HEK293 (cell line): ENCODE results near the gene PYHIN1.

Experiments
- CTCF ChIA-PET: fragments of 350-600 bp; formaldehyde crosslinking; extraction: SDS; loops from one replicate; lab custom pipeline; 2021; ENCODE audit warnings: antibody characterized with exemption; lab: Yijun Ruan, JAX
- POLR2A ChIA-PET: fragments of 300-600 bp; formaldehyde crosslinking; extraction: SDS; loops from one replicate; lab custom pipeline; 2020; ENCODE audit warnings: antibody characterized with exemption, inconsistent platforms; lab: Yijun Ruan, JAX
- H3K27ac ChIP-seq: fragments of 200-500 bp; sonication (Bioruptor generic); 2 replicates; pipeline ENCODE4 v1.5.1; 2014; ENCODE audit warnings: low read depth, low read length, control low read depth, inconsistent platforms; ENCODE audit errors: extremely low read depth
- H3K36me3 ChIP-seq, 2 experiments: fragments of 200-500 bp in 1 of 2; sonication (Bioruptor generic) in 1 of 2; 1 replicate in 1 of 2; 2 replicates in 1 of 2; pipeline ENCODE4 v1.5.1; 2014 to 2017; ENCODE audit warnings: inconsistent platforms in 2 of 2, low read length in 2 of 2; ENCODE audit not compliant: control insufficient read depth in 2 of 2, insufficient read depth in 1 of 2
- H3K4me1 ChIP-seq: fragments of 200-500 bp; sonication (Bioruptor generic); 2 replicates; pipeline ENCODE4 v1.5.1; 2014; ENCODE audit warnings: mild to moderate bottlenecking, low read length, inconsistent platforms; ENCODE audit not compliant: control insufficient read depth, insufficient read depth
- H3K4me3 ChIP-seq: 2 replicates; pipeline ENCODE4 v1.5.1; 2011; ENCODE audit warnings: low read depth, mild to moderate bottlenecking, control low read depth, low read length, moderate library complexity
- H3K9me3 ChIP-seq: fragments of 200-500 bp; sonication (Bioruptor generic); 2 replicates; pipeline ENCODE4 v1.5.1; 2014; ENCODE audit warnings: low read depth, low read length, inconsistent platforms; ENCODE audit not compliant: control insufficient read depth, insufficient read depth
- BCL11B ChIP-seq: fragments of 450-650 bp; formaldehyde crosslinking; IDR thresholded peaks from 2 replicates; pipeline ENCODE4 v1.5.1; 2016; ENCODE audit warnings: low read depth, missing biosample characterization, missing genetic modification characterization
- HOXD13 ChIP-seq: sonication (generic); formaldehyde crosslinking; IDR thresholded peaks from 2 replicates; pipeline ENCODE4 v1.8.0; 2022; ENCODE audit warnings: missing genetic modification reagents, borderline replicate concordance
- KLF1 ChIP-seq: fragments of 450-650 bp; formaldehyde crosslinking; IDR thresholded peaks from 2 replicates; pipeline ENCODE4 v1.5.1; 2016; ENCODE audit warnings: missing biosample characterization, missing genetic modification characterization
- ZNF132 ChIP-seq: fragments of 450-650 bp; formaldehyde crosslinking; IDR thresholded peaks from 2 replicates; pipeline ENCODE4 v1.5.1; 2017; ENCODE audit warnings: missing biosample characterization, missing genetic modification characterization, borderline replicate concordance
- ZNF140 ChIP-seq: fragments of 450-650 bp; formaldehyde crosslinking; IDR thresholded peaks from 2 replicates; pipeline ENCODE4 v1.5.1; 2016; ENCODE audit warnings: missing biosample characterization, missing genetic modification characterization
- ZNF211 ChIP-seq: fragments of 450-650 bp; formaldehyde crosslinking; IDR thresholded peaks from 2 replicates; pipeline ENCODE4 v1.5.1; 2016; ENCODE audit warnings: low read depth, missing biosample characterization, missing genetic modification characterization
- ZNF24 ChIP-seq: fragments of 450-650 bp; formaldehyde crosslinking; IDR thresholded peaks from 2 replicates; pipeline ENCODE4 v1.5.1; 2016; ENCODE audit warnings: missing biosample characterization, missing genetic modification characterization
- ZNF274 ChIP-seq, 2 experiments: fragments of 200-500 bp in 1 of 2; fragments of 450-650 bp in 1 of 2; sonication (Bioruptor generic) in 1 of 2; formaldehyde crosslinking in 1 of 2; IDR thresholded peaks; 2 replicates each; pipeline versions ENCODE4 v1.5.1 to v1.6.1; 2014 to 2016; ENCODE audit warnings: borderline replicate concordance in 1 of 2, inconsistent platforms in 1 of 2, low read length in 1 of 2, missing biosample characterization in 1 of 2, missing genetic modification characterization in 1 of 2
- ZNF37A ChIP-seq: fragments of 450-650 bp; IDR thresholded peaks from 2 replicates; pipeline ENCODE4 v1.5.1; 2018; ENCODE audit warnings: missing biosample characterization, missing genetic modification characterization
- ZNF426 ChIP-seq: fragments of 450-650 bp; formaldehyde crosslinking; IDR thresholded peaks from 2 replicates; pipeline ENCODE4 v1.5.1; 2017; ENCODE audit warnings: missing biosample characterization, missing genetic modification characterization, mild to moderate bottlenecking, inconsistent platforms, moderate library complexity
- ZNF530 ChIP-seq: fragments of 450-650 bp; formaldehyde crosslinking; IDR thresholded peaks from 2 replicates; pipeline ENCODE4 v1.5.1; 2016; ENCODE audit warnings: low read depth, missing biosample characterization, missing genetic modification characterization
- ZNF544 ChIP-seq: fragments of 450-650 bp; formaldehyde crosslinking; IDR thresholded peaks from 2 replicates; pipeline ENCODE4 v1.5.0; 2017; ENCODE audit warnings: missing biosample characterization, missing genetic modification characterization
- ZNF548 ChIP-seq: fragments of 450-650 bp; formaldehyde crosslinking; IDR thresholded peaks from 2 replicates; pipeline ENCODE4 v1.5.1; 2016; ENCODE audit warnings: missing biosample characterization, missing genetic modification characterization
- ZNF747 ChIP-seq: fragments of 450-650 bp; formaldehyde crosslinking; IDR thresholded peaks from 2 replicates; pipeline ENCODE4 v1.5.1; 2016; ENCODE audit warnings: missing biosample characterization, missing genetic modification characterization
- ZNF776 ChIP-seq: fragments of 450-650 bp; formaldehyde crosslinking; IDR thresholded peaks from 2 replicates; pipeline ENCODE4 v1.5.0; 2017; ENCODE audit warnings: missing biosample characterization, missing genetic modification characterization, borderline replicate concordance
- TF ChIP-seq, protein P1 (sequence below): fragments of 450-650 bp; formaldehyde crosslinking; IDR thresholded peaks from 2 replicates; pipeline ENCODE4 v1.5.1; 2017; ENCODE audit warnings: missing biosample characterization, missing genetic modification characterization
- TF ChIP-seq, protein P2 (sequence below): fragments of 450-650 bp; formaldehyde crosslinking; IDR thresholded peaks from 2 replicates; pipeline ENCODE4 v1.5.1; 2016; ENCODE audit warnings: missing biosample characterization, missing genetic modification characterization, borderline replicate concordance
- TF ChIP-seq, protein P3 (sequence below): fragments of 450-650 bp; formaldehyde crosslinking; IDR thresholded peaks from 2 replicates; pipeline ENCODE4; 2016; ENCODE audit warnings: missing biosample characterization, missing genetic modification characterization
- TF ChIP-seq, protein P4 (sequence below): fragments of 450-650 bp; formaldehyde crosslinking; IDR thresholded peaks from 2 replicates; pipeline ENCODE4 v1.5.1; 2016; ENCODE audit warnings: missing biosample characterization, missing genetic modification characterization
- TF ChIP-seq, protein P5 (sequence below): fragments of 450-650 bp; formaldehyde crosslinking; IDR thresholded peaks from 2 replicates; pipeline ENCODE4 v1.5.1; 2016; ENCODE audit warnings: missing biosample characterization, missing genetic modification characterization
- TF ChIP-seq, protein P6 (sequence below): fragments of 450-650 bp; formaldehyde crosslinking; IDR thresholded peaks from 2 replicates; pipeline ENCODE4 v1.5.1; 2016; ENCODE audit warnings: missing biosample characterization, missing genetic modification characterization
- TF ChIP-seq, protein P7 (sequence below): fragments of 450-650 bp; formaldehyde crosslinking; IDR thresholded peaks from 2 replicates; pipeline ENCODE4 v1.5.1; 2016; ENCODE audit warnings: missing biosample characterization, missing genetic modification characterization

The PYHIN1 gene

DNA sequence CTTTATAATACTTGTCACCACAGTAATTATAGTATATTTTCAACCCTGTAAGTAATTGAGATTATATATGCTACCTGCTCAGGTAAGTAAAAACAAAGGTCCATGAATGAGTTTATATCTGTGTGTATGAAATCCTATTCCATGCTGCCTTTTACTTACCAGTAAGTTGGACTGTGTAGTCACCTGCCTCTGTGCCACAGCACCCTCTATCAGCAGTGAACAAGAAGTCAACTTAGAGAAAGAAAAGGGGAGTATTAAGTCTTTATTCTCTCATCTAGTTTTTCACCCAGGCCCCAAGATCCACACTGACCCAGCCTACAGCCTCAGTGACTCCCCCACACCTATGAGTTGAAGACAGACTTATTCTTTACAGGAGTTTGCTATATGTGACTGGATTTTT, 41.5 kb downstream of the PYHIN1 start:
- ChIA-PET CTCF (no interaction called here), POLR2A (no interaction called here)
- no peaks in the 10 kb centered on the region for H3K4me1 ChIP-seq
- H3K27ac ChIP-seq: no peak overlapping the region
- H3K36me3 ChIP-seq: no peaks in the 10 kb centered on the region
- no peaks in the 10 kb centered on the region for H3K9me3 ChIP-seq
- TF ChIP-seq, protein P1, sequence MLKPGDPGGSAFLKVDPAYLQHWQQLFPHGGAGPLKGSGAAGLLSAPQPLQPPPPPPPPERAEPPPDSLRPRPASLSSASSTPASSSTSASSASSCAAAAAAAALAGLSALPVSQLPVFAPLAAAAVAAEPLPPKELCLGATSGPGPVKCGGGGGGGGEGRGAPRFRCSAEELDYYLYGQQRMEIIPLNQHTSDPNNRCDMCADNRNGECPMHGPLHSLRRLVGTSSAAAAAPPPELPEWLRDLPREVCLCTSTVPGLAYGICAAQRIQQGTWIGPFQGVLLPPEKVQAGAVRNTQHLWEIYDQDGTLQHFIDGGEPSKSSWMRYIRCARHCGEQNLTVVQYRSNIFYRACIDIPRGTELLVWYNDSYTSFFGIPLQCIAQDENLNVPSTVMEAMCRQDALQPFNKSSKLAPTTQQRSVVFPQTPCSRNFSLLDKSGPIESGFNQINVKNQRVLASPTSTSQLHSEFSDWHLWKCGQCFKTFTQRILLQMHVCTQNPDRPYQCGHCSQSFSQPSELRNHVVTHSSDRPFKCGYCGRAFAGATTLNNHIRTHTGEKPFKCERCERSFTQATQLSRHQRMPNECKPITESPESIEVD: no peak
- no peak for TF ChIP-seq KLF1 (tag by site-specific recombination)
- TF ChIP-seq, protein P2, sequence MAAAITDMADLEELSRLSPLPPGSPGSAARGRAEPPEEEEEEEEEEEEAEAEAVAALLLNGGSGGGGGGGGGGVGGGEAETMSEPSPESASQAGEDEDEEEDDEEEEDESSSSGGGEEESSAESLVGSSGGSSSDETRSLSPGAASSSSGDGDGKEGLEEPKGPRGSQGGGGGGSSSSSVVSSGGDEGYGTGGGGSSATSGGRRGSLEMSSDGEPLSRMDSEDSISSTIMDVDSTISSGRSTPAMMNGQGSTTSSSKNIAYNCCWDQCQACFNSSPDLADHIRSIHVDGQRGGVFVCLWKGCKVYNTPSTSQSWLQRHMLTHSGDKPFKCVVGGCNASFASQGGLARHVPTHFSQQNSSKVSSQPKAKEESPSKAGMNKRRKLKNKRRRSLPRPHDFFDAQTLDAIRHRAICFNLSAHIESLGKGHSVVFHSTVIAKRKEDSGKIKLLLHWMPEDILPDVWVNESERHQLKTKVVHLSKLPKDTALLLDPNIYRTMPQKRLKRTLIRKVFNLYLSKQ (tag by site-specific recombination): no peak
- TF ChIP-seq BCL11B: no peak
- no peak for TF ChIP-seq ZNF37A
- no peak for TF ChIP-seq ZNF548 (tag by site-specific recombination)
- TF ChIP-seq ZNF747: no peak
- TF ChIP-seq, protein P3, sequence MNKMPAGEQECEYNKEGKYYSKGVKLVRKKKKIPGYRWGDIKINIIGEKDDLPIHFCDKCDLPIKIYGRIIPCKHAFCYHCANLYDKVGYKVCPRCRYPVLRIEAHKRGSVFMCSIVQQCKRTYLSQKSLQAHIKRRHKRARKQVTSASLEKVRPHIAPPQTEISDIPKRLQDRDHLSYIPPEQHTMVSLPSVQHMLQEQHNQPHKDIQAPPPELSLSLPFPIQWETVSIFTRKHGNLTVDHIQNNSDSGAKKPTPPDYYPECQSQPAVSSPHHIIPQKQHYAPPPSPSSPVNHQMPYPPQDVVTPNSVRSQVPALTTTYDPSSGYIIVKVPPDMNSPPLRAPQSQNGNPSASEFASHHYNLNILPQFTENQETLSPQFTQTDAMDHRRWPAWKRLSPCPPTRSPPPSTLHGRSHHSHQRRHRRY: no peak
- no peak for TF ChIP-seq ZNF140 (tag by site-specific recombination)
- TF ChIP-seq, protein P4, sequence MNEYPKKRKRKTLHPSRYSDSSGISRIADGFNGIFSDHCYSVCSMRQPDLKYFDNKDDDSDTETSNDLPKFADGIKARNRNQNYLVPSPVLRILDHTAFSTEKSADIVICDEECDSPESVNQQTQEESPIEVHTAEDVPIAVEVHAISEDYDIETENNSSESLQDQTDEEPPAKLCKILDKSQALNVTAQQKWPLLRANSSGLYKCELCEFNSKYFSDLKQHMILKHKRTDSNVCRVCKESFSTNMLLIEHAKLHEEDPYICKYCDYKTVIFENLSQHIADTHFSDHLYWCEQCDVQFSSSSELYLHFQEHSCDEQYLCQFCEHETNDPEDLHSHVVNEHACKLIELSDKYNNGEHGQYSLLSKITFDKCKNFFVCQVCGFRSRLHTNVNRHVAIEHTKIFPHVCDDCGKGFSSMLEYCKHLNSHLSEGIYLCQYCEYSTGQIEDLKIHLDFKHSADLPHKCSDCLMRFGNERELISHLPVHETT (tag by site-specific recombination): no peak
- TF ChIP-seq, protein P5, sequence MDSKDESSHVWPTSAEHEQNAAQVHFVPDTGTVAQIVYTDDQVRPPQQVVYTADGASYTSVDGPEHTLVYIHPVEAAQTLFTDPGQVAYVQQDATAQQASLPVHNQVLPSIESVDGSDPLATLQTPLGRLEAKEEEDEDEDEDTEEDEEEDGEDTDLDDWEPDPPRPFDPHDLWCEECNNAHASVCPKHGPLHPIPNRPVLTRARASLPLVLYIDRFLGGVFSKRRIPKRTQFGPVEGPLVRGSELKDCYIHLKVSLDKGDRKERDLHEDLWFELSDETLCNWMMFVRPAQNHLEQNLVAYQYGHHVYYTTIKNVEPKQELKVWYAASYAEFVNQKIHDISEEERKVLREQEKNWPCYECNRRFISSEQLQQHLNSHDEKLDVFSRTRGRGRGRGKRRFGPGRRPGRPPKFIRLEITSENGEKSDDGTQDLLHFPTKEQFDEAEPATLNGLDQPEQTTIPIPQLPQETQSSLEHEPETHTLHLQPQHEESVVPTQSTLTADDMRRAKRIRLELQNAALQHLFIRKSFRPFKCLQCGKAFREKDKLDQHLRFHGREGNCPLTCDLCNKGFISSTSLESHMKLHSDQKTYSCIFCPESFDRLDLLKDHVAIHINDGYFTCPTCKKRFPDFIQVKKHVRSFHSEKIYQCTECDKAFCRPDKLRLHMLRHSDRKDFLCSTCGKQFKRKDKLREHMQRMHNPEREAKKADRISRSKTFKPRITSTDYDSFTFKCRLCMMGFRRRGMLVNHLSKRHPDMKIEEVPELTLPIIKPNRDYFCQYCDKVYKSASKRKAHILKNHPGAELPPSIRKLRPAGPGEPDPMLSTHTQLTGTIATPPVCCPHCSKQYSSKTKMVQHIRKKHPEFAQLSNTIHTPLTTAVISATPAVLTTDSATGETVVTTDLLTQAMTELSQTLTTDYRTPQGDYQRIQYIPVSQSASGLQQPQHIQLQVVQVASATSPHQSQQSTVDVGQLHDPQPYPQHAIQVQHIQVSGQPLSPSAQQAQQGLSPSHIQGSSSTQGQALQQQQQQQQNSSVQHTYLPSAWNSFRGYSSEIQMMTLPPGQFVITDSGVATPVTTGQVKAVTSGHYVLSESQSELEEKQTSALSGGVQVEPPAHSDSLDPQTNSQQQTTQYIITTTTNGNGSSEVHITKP (tag by site-specific recombination): no peak
- no peak for TF ChIP-seq ZNF776 (tag by site-specific recombination)
- TF ChIP-seq ZNF211 (tag by site-specific recombination): no peak
- no peak for TF ChIP-seq ZNF426 (tag by site-specific recombination)
- no peak for TF ChIP-seq ZNF530 (tag by site-specific recombination)
- H3K4me3 ChIP-seq: no peak overlapping the region

DNA sequence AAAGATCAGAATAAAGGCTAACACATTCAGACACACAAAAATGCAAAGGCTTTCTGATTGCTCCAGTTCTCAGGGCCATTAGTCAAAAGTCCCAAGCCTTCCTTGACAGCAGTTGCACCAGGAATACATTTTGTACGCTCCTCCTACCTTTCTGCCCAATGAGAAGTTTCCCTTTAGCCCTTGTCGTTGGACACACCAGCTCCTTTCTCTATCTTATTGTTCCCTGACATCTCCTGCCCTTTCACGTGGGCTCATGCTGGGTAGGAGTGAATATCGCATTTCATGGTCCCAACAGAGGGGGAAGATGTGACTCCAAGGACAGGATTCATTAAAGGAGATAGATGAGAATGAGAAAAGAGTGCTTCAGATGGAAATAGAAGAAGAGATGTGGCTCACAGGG, 44.9 kb downstream of the PYHIN1 start:
- Histone ChIP-seq H3K27ac (no peak overlapping the region), H3K4me1 (no peaks in the 10 kb centered on the region), H3K4me3 (no peak overlapping the region), H3K36me3 (no peaks in the 10 kb centered on the region), H3K9me3 (no peaks in the 10 kb centered on the region)
- POLR2A ChIA-PET: no interaction called here
- CTCF ChIA-PET: interaction anchor here (1.2 kb wide), 1 partner anchor 22 kb away, joined by 4 read pairs; no protein-coding TSS in a partner anchor
- no peak for TF ChIP-seq HOXD13 (CRISPR knock-in tag)
- TF ChIP-seq, protein P6, sequence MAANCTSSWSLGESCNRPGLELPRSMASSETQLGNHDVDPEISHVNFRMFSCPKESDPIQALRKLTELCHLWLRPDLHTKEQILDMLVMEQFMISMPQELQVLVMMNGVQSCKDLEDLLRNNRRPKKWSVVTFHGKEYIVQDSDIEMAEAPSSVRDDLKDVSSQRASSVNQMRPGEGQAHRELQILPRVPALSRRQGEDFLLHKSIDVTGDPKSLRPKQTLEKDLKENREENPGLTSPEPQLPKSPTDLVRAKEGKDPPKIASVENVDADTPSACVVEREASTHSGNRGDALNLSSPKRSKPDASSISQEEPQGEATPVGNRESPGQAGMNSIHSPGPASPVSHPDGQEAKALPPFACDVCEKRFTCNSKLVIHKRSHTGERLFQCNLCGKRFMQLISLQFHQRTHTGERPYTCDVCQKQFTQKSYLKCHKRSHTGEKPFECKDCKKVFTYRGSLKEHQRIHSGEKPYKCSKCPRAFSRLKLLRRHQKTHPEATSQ (tag by site-specific recombination): no peak
- TF ChIP-seq ZNF544: no peak
- no peak for TF ChIP-seq ZNF24 (tag by site-specific recombination)
- TF ChIP-seq ZNF274 (IDR thresholded peaks at IDR 0.05; ENCODE audit: low read length): no peak
- no peak for TF ChIP-seq ZNF274 (tag by site-specific recombination; IDR thresholded peaks at IDR 0.05; ENCODE audit: borderline replicate concordance)
- TF ChIP-seq, protein P7, sequence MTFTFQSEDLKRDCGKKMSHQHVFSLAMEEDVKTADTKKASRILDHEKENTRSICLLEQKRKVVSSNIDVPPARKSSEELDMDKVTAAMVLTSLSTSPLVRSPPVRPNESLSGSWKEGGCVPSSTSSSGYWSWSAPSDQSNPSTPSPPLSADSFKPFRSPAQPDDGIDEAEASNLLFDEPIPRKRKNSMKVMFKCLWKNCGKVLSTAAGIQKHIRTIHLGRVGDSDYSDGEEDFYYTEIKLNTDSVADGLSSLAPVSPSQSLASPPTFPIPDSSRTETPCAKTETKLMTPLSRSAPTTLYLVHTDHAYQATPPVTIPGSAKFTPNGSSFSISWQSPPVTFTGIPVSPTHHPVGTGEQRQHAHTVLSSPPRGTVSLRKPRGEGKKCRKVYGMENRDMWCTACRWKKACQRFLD: no peak
- TF ChIP-seq ZNF132 (tag by site-specific recombination): no peak
- TF ChIP-seq ZNF548 (tag by site-specific recombination): no peak
- TF ChIP-seq ZNF530 (tag by site-specific recombination): no peak
